IPS-NIHi7 (cell line): ENCODE results near the gene CALCOCO2.
"Not testable (repeated sequence)": the region's sequence is repeated elsewhere in the genome, so short reads cannot be mapped to it uniquely, and the experiment has no call there.

Experiments used
- DNase-seq: peaks from one replicate; pipeline ENCODE4 v3.0.0; 2012; ENCODE audit warnings: mixed read lengths; ENCODE audit errors: extremely low spot score

Gene CALCOCO2

DNA sequence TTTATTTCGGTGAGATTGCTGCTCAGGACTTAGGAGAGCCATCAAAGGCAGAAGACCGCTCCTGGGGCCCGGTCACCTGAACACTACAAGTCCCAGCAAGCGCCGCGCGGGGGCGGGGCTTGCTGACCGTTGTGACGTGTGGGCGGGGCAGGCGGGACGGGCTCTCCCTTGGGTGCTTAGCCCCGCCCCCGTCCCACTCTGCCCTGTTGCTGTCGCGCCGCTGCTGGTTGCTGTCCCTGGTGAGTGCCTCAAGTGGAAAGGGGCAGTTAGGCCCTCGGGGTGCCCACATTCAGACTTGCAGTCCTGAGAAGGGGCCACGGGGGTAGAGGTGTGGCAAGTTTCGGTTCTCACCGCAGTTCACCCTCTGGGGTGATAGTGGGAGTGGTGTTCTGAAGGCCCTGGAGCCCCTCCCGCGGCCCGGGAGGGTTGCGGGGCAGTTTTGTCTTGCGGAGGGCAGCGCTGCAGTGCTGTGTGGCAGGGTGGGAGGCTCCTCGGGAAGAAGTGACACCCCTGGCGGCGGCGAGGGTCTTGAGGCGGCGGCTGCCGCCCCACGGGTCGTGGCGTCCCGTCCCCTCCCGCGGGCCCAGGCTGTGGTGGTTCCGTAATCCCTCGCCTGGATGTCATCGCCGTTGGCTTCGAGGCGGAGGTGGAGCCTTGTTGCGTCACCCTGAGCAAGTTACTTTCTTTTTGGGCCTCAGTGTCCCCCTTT lies at the start of gene CALCOCO2:
Gene CALCOCO2 (plus strand): TSS at position 196 of the 709 bp plus-strand sequence. CDS start 10,673 bp downstream, outside the sequence.
- DNase-seq: peak; percentile 92

GRCh38 chr17:48787828-48788227 lies 43.0 kb upstream of the CALCOCO2 start:
- no peak for DNase-seq

- no peak for DNase-seq
These were observed 40.2 kb upstream of the CALCOCO2 start for GRCh38 chr17:48790607-48791127.

GRCh38 chr17:48791128-48792032 lies 39.5 kb upstream of the CALCOCO2 start:
- peak; percentile 88 for DNase-seq

DNA sequence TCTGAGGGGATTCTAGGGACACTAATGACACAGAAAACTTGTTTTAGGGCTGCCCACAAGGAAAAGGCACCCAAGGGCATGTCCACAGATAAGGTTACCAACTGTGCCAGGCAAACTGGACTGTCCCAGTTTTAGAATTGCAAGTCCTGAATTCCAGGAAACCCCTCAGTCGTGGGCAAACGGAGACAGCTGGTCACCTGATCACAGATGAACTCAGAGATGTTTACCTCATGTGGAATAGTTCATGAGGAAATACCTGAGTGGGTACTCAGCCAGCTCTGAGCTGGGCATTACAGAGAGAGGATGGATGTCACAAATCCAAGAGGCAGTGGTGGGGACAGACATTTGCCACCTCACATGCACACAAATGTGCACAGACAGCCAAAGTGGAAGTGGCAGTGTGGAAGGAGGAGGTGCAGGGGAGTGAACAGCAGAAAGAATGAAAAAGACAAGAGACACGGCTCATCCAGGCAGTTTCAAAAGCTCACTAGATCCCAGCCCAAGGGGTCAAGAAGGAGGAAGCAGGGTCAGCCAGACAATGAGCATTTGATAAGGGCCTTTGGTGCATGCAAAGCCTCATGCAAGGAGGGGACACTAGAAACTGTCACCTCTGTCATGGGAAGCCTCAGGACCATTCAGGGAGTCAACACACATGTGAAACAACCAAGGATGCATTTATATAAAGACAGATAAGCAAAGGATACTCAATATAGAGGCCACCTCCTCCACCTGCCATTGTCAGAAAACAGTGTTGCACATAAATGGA lies 38.6 kb upstream of the CALCOCO2 start:
- no peak for DNase-seq

DNA sequence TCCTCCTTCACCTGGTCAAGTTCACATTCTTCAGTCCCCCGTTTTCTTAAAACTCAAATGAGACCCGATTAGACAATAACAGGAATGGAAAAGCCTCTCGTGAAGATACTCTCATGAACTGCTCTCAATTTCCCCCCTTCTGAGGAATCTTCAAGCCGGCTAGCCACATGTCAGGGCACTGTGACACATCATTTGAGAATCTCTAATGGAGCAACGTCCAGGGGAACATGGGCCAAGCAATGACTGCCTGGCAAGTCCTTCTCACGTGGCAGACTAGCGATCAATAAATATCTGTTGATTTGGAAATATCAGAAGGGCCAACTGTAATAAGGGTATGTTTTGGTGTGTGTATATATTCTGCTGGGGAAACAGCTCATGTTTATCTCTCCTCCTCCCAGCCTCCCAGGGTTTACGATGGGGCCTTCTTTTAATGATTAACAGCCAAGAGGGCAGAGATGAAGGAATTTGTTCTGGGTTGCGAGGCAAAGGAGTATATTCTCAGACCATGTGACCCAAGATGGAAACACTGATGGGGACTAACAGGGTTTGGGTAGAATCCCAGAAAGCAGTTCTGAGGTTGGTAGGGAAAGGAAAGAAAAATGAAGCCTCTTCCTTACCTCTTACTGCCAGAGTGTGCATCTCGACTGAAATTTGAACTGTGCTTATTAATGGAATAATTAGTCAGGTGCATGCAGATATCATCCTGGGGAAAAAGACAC lies 35.2 kb upstream of the CALCOCO2 start:
- no peak for DNase-seq

- DNase-seq: not testable (repeated sequence)
These were observed 34.7 kb upstream of the CALCOCO2 start for GRCh38 chr17:48796163-48796522.

- no peak for DNase-seq
These were observed 31.6 kb upstream of the CALCOCO2 start for GRCh38 chr17:48799069-48799723.

- no peak for DNase-seq
These were observed 30.1 kb upstream of the CALCOCO2 start for GRCh38 chr17:48800626-48801217.

DNA sequence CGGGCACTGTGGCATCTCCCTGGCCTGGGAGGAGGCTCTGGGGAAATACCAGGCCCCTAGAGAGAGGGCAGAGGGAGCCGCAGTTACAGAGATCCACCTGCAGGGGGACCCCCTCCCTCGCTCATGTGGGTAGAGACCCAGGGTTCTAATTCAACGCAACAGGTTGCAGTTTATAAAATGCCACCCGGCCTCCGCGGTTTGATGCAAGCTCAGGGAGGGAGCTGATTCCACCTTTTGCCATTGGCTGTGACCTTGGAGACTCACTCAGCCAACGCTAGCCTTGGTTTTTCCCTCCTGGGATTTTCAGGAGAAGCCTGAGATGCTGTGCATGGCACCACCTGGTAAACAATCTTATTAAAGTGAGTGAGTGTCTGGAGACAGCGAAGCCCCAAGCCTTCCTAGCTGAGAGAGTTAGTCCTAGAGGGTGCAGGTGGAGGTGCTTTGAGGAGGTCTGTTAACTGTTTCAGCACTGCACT lies 25.9 kb upstream of the CALCOCO2 start:
- DNase-seq: peak; percentile 95

GRCh38 chr17:48809182-48809581 lies 21.7 kb upstream of the CALCOCO2 start:
- DNase-seq: peak; percentile 4

- no peak for DNase-seq
These were observed 18.8 kb upstream of the CALCOCO2 start for GRCh38 chr17:48812001-48812400.

DNA sequence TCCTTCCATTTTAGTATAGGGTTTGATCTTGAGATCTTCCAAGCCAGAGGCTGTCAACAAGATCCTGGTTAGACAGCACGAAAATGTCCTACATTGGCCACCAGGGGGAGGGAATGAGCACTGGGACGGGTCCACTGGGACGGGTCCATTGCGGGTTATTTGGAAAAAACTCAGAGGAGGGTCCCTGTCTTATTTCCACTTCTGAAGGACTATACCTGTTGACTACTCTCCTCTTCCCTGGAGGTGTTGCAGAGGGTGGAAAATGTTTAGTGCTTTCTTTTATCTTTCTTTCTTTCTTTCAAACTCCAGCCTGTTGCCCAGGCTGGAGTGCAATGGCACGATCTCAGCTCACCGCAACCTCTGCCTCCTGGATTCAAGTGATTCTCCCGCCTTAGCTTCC lies 16.3 kb upstream of the CALCOCO2 start:
- DNase-seq: peak; percentile 85

- no peak for DNase-seq
These were observed 15.5 kb upstream of the CALCOCO2 start for GRCh38 chr17:48815311-48815710.

DNA sequence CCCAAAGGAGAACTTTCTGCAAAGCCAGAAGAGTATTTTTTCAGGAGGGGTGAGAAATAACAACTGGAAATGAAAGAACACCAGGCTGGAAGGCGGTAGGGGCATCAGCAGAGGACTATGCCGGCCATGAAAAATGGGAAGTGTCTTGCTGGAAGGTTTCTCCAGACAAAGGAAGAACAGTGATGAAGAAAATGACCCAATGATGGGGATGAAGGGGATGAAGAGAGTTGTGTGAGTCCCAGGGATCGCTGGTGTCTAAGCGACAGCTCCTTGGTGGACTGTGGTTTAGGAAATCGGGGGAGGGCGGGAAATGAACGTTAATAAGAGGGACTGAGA lies 14.4 kb upstream of the CALCOCO2 start:
- no peak for DNase-seq

DNA sequence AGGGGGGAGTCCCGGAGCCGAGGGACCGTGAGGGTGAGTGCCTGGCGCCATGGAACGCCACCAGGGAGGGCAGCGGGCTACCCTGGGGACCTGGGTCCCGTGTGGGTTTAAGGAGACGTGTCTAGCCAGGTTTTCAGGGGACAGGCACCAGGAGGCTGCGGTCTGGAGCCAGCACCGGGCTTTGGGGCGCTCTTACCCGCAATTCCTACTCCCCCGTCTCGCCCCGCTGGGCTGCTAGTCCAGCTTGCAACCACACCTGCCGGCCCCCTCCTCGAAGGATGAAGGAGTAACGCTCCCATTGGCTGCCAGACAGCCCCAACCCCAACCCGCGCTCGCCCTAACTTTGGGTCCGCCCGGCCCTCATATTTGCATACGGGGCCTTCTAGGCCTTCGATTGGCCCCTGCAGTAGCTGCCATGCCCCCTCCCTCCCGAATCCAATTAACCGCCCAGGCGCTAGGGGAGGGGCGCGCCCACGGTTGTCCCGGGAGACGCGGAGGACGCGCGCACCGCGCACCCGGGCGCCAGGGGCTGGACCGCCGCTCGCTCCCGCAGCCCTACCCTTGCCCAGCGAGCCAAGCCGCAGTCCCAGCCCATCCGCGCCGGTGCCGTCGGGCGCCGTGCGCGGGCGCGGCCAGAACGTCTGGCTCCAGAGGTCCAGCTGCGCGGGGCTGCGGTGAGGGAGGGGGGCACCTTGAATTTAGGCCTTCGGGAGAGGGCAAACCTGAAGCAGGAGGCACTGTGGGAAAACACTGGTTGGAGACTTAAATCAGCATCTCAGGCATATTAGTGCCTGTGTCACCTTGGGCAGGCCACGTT lies 13.9 kb upstream of the CALCOCO2 start, which contains the start of gene TTLL6:
Gene TTLL6 (minus strand): TSS at position 456 of the 817 bp plus-strand sequence. CDS start 157 bp downstream, at position 299.
- DNase-seq: peak; percentile 98

GRCh38 chr17:48818361-48818841 lies 12.4 kb upstream of the CALCOCO2 start:
- DNase-seq: peak; percentile 74

GRCh38 chr17:48819466-48819865 lies 11.4 kb upstream of the CALCOCO2 start:
- no peak for DNase-seq

- DNase-seq: not testable (repeated sequence)
These were observed 9.9 kb upstream of the CALCOCO2 start for GRCh38 chr17:48820936-48821335.
